ENCODE results near the gene PRODH.

- no peak for TF ChIP-seq CTCF (IDR thresholded peaks at IDR 0.05; ENCODE audit: insufficient read depth, low read length, poor library complexity, severe bottlenecking)
- TF ChIP-seq EZH2phosphoT487 (conservative IDR thresholded peaks at IDR 0.05; ENCODE audit: low read length), result no peak
Observed at GRCh38 chr22:18933914-18934313, 2.2 kb downstream of the PRODH start.
